K562 (cell line): ENCODE results near the gene DBP. TPM values are rescaled to one million over a fixed set of nuclear protein-coding genes. Genes with fewer than 3 reads are reported as not detected.

Experiments
- ATAC-seq: fragments of 200-7000 bp; cut with Tn5 transposase; 3 replicates; pipeline ENCODE4 v1.9.1; 2020; ENCODE audit warnings: moderate library complexity
- BruUV-seq: library from RNA; stranded (reverse); fragments of 400-500 nt; replicated peaks from 2 replicates; lab custom pipeline; 2021; lab: Mats Ljungman, UMichigan
- CTCF ChIA-PET: fragments of 300-600 bp; formaldehyde crosslinking; extraction: SDS; loops from one replicate; lab custom pipeline; 2021; ENCODE audit warnings: low intra/inter-chr PET ratio; lab: Yijun Ruan, JAX
- POLR2A ChIA-PET: fragments of 300-600, 350-650 bp; sonication (Branson Sonifier 250); formaldehyde crosslinking; extraction: SDS; loops from one replicate; lab custom pipeline; 2021; ENCODE audit warnings: antibody characterized with exemption, inconsistent platforms; lab: Yijun Ruan, JAX
- DNase-seq, 4 experiments: peaks; one replicate each; pipeline versions ENCODE4 v3.0.0 to v3.0.0-alpha.2; 2011 to 2018; ENCODE audit warnings: low spot score in 3 of 4, mixed read lengths in 3 of 4; ENCODE audit errors: extremely low read depth in 1 of 4
- FAIRE-seq: peaks from 2 replicates; lab custom pipeline; 2011; peaks lifted over from hg19 to GRCh38; lab: Jason Lieb, UNC
- H2AFZ ChIP-seq: 2 replicates; pipeline ENCODE4 v1.6.0; 2011; ENCODE audit warnings: low read depth, low read length, control low read depth, inconsistent platforms
- H3K27ac ChIP-seq: fragments of 200-600 bp; 3 replicates; pipeline ENCODE4 v1.8.0; 2011; ENCODE audit warnings: low read depth, mild to moderate bottlenecking, control low read depth, inconsistent platforms, low read length, moderate library complexity, mixed read lengths; ENCODE audit errors: extremely low read depth
- H3K27me3 ChIP-seq, 2 experiments: fragments of 300-600 bp in 1 of 2; 2 replicates in 1 of 2; 3 replicates in 1 of 2; pipeline versions ENCODE4 v1.6.0 to v1.8.0; 2011; ENCODE audit warnings: inconsistent platforms in 2 of 2, low read length in 2 of 2, mild to moderate bottlenecking in 1 of 2, mixed read lengths in 1 of 2, moderate library complexity in 1 of 2; ENCODE audit not compliant: control insufficient read depth in 2 of 2, insufficient read depth in 2 of 2
- H3K36me3 ChIP-seq: fragments of 300-600 bp; 3 replicates; pipeline ENCODE4 v1.8.0; 2011; ENCODE audit warnings: mild to moderate bottlenecking, low read length, inconsistent platforms; ENCODE audit not compliant: control insufficient read depth, insufficient read depth
- H3K4me1 ChIP-seq, 2 experiments: fragments of 200-600 bp in 1 of 2; replicated peaks in 1 of 2; 2 replicates in 1 of 2; 3 replicates in 1 of 2; pipeline versions ENCODE4 v1.5.1 to v1.8.0; 2011; ENCODE audit warnings: inconsistent platforms in 2 of 2, low read length in 2 of 2, mild to moderate bottlenecking in 1 of 2, mixed read lengths in 1 of 2, moderate library complexity in 1 of 2; ENCODE audit not compliant: control insufficient read depth in 2 of 2, insufficient read depth in 2 of 2
- H3K4me2 ChIP-seq: 2 replicates; pipeline ENCODE4 v1.6.1; 2011; ENCODE audit warnings: low read length, control low read depth, inconsistent platforms, mixed read lengths; ENCODE audit not compliant: insufficient read depth
- H3K4me3 ChIP-seq: fragments of 200-600 bp; sonication (generic), shearing (Covaris generic); 2 replicates; pipeline ENCODE4 v1.5.1; 2016; ENCODE audit warnings: control low read depth, inconsistent platforms
- H3K79me2 ChIP-seq: fragments of 200-600 bp; 3 replicates; pipeline ENCODE4 v1.8.0; 2011; ENCODE audit warnings: low read length, inconsistent platforms; ENCODE audit not compliant: control insufficient read depth, insufficient read depth
- H3K9ac ChIP-seq, 2 experiments: 2 replicates each; pipeline versions ENCODE4 v1.6.0 to v1.6.1; 2011; ENCODE audit warnings: low read depth in 2 of 2, low read length in 2 of 2, control low read depth in 1 of 2, inconsistent platforms in 1 of 2, mild to moderate bottlenecking in 1 of 2, mixed read lengths in 1 of 2; ENCODE audit not compliant: insufficient read depth in 1 of 2
- H3K9me1 ChIP-seq: one replicate; pipeline ENCODE4 v1.6.0; 2011; ENCODE audit warnings: inconsistent platforms, mild to moderate bottlenecking, low read length, moderate library complexity; ENCODE audit not compliant: control insufficient read depth, insufficient read depth
- H3K9me3 ChIP-seq: replicated peaks from 2 replicates; pipeline ENCODE4 v1.5.1; 2011; ENCODE audit warnings: low read depth, low read length, inconsistent platforms; ENCODE audit not compliant: control insufficient read depth, insufficient read depth
- H4K20me1 ChIP-seq: replicated peaks from 2 replicates; pipeline ENCODE4 v1.6.1; 2011; ENCODE audit warnings: low read length, inconsistent platforms, mixed read lengths; ENCODE audit not compliant: control insufficient read depth, insufficient read depth
- MYBL2 ChIP-seq, 2 experiments: fragments of 450-650 bp in 1 of 2; sonication (generic) in 1 of 2; formaldehyde crosslinking in 1 of 2; IDR thresholded peaks; 2 replicates each; pipeline versions ENCODE4 v1.6.1 to v1.8.1; 2017 to 2022; ENCODE audit warnings: borderline replicate concordance in 1 of 2, inconsistent platforms in 1 of 2, low read depth in 1 of 2, mild to moderate bottlenecking in 1 of 2, missing genetic modification reagents in 1 of 2, moderate library complexity in 1 of 2
- YY1 ChIP-seq, 3 experiments: IDR thresholded peaks; 2 replicates each; pipeline ENCODE4 v1.6.1; 2011; ENCODE audit warnings: low read length in 2 of 3, mild to moderate bottlenecking in 2 of 3, moderate library complexity in 2 of 3, borderline replicate concordance in 1 of 3, control low read depth in 1 of 3, low read depth in 1 of 3; ENCODE audit not compliant: insufficient read depth in 3 of 3, insufficient replicate concordance in 2 of 3, control insufficient read depth in 1 of 3, insufficient read length in 1 of 3; ENCODE audit errors: extremely low read depth in 1 of 3
- ZNF143 ChIP-seq: sonication (generic); formaldehyde crosslinking; IDR thresholded peaks from 2 replicates; pipeline ENCODE4 v1.9.0; 2022; ENCODE audit warnings: mild to moderate bottlenecking, missing genetic modification reagents
- ZNF384 ChIP-seq: IDR thresholded peaks from 2 replicates; pipeline ENCODE4 v1.6.1; 2012; ENCODE audit warnings: low read depth, low read length, improper control_type of control experiment
- WGBS: fragments of 100-300 bp; shearing (Covaris generic); methylation state at CpG from one replicate; pipeline ENCODE4 v1.1.6; 2016; ENCODE audit warnings: low coverage, mixed read lengths; ENCODE audit not compliant: insufficient coverage; ENCODE audit errors: missing lambda C conversion rate; 5-methylcytosine and 5-hydroxymethylcytosine counted together
- in situ Hi-C: fragments of 300-500 bp; cut with MboI; formaldehyde crosslinking; loops from 4 replicates; pipeline ENCODE4 v1.15.0; 2018; ENCODE audit warnings: inconsistent platforms, mixed read lengths
- intact Hi-C: fragments of 100-400 bp; cut with micrococcal nuclease; formaldehyde crosslinking; loops from 2 replicates; pipeline ENCODE4 v1.14.2; 2022
- polyA plus RNA-seq, 8 experiments: library from polyadenylated mRNA; depleted of rRNA in 4 of 8; stranded (reverse) in 5 of 8; unstranded in 3 of 8; fragments of >200 nt; fragmentation: Nextera tagmentation in 2 of 8; fragmentation: Illumina TruSeq in 1 of 8; extraction: Ambion mirVana in 2 of 8; extraction: Trizol in 1 of 8; gene quantifications; 2 replicates each; pipeline versions ENCODE4 v1.2.1 to v1.2.3, GENCODE V29; 2011 to 2014; ENCODE audit warnings: inconsistent platforms in 1 of 8, missing spikeins in 1 of 8
- total RNA-seq, 7 experiments: library from RNA; depleted of rRNA in 6 of 7; stranded (reverse); fragments of >200 nt in 6 of 7; fragmentation: Illumina TruSeq in 2 of 7; extraction: Trizol in 2 of 7; gene quantifications; 2 replicates each; pipeline versions ENCODE4 v1.2.1 to v1.2.3, GENCODE V29; 2011 to 2021; ENCODE audit warnings: low replicate concordance in 1 of 7
- TF ChIP-seq, protein P1 (sequence below): IDR thresholded peaks from 2 replicates; pipeline ENCODE4 v1.6.1; 2014; ENCODE audit warnings: antibody characterized with exemption
- TF ChIP-seq, protein P2 (sequence below): fragments of 450-650 bp; formaldehyde crosslinking; IDR thresholded peaks from 2 replicates; pipeline ENCODE4 v1.4.0; 2020; ENCODE audit warnings: mild to moderate bottlenecking, moderate library complexity

The DBP gene
- total and polyA plus RNA-seq, 9 of the 15 experiments (the other 6 are each of a cell fraction or from before 2014, with no cell fraction given), result 0.25 to 5.5 (median 1.8) TPM

DNA sequence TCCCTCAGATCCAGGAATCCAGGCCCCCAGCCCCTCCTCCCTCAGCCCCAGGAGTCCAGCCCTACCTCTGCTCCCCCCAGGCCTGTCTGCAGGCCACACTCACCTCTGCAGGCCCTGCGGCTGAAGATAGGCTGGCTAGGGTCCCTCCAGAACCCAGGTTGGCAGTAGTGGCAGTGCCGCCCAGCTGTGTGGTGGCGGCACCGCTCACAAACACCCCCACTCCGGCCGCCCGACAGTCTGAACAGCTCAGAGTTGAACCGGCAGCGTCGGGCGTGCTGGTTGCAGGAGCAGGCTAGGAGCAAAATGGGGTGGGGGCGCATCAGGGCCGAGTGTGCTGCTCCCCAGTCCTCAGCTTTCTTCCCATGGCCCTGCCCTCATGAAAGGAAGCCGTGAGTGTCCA, 27.3 kb upstream of the DBP start (continued):
- TF ChIP-seq YY1 (IDR thresholded peaks at IDR 0.05; ENCODE audit: borderline replicate concordance in 1 of 3, control insufficient read depth in 1 of 3, extremely low read depth in 1 of 3, insufficient read depth in 3 of 3, insufficient read length in 1 of 3, insufficient replicate concordance in 2 of 3, low read depth in 1 of 3, low read length in 2 of 3) (no peak), ZNF143 (CRISPR knock-in tag) (no peak), MYBL2 (IDR thresholded peaks at IDR 0.05; ENCODE audit: low read depth) (no peak), MYBL2 (CRISPR knock-in tag; IDR thresholded peaks at IDR 0.05; ENCODE audit: borderline replicate concordance) (no peak)

DNA sequence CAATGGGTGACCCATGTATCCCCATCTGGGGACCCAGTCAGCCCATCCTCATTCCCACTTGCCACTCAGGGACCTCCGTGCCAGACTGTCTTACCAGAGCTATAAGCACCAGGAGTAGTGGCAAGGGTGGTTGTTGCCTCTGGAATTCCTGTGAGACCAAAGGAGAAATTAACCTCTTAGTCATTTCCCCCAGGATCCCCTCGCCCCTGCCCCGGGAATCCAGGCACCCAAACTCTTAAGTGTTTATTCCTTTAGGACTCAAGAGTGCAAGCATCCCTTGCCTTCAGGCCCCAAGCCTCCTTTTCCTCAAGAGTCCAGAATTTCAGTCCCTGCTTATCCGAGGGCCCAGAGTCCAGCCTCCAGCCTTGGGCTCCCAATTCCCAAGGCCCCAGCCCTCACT, 26.5 kb upstream of the DBP start:
- in situ Hi-C loops, result no loop called here
- Histone ChIP-seq H3K27ac (no peak overlapping the region), H3K4me1 (peaks cover 11 to 14% of the 10 kb centered on the region in 2 experiments), H3K9me1 (no peaks in the 10 kb centered on the region), H3K9ac (peak overlapping the region in 1 of 2 experiments; percentile 36; a peak in 1 of 4 replicates), H3K4me3 (no peak overlapping the region), H3K4me2 (no peak overlapping the region), H2AFZ (no peak overlapping the region), H3K27me3 (no peaks in the 10 kb centered on the region), H3K9me3 (no peaks in the 10 kb centered on the region), H3K36me3 (no peaks in the 10 kb centered on the region), H3K79me2 (no peaks in the 10 kb centered on the region), H4K20me1 (no peaks in the 10 kb centered on the region)
- DNase-seq (no peak), ATAC-seq (no peak), FAIRE-seq (no peak)
- BruUV-seq, result no TSS peak
- TF ChIP-seq, protein P1, sequence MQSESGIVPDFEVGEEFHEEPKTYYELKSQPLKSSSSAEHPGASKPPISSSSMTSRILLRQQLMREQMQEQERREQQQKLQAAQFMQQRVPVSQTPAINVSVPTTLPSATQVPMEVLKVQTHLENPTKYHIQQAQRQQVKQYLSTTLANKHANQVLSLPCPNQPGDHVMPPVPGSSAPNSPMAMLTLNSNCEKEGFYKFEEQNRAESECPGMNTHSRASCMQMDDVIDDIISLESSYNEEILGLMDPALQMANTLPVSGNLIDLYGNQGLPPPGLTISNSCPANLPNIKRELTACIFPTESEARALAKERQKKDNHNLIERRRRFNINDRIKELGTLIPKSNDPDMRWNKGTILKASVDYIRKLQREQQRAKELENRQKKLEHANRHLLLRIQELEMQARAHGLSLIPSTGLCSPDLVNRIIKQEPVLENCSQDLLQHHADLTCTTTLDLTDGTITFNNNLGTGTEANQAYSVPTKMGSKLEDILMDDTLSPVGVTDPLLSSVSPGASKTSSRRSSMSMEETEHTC, result no peak
- TF ChIP-seq, protein P2, sequence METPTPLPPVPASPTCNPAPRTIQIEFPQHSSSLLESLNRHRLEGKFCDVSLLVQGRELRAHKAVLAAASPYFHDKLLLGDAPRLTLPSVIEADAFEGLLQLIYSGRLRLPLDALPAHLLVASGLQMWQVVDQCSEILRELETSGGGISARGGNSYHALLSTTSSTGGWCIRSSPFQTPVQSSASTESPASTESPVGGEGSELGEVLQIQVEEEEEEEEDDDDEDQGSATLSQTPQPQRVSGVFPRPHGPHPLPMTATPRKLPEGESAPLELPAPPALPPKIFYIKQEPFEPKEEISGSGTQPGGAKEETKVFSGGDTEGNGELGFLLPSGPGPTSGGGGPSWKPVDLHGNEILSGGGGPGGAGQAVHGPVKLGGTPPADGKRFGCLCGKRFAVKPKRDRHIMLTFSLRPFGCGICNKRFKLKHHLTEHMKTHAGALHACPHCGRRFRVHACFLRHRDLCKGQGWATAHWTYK (CRISPR knock-in tag), result no peak
- no peak for TF ChIP-seq ZNF384
- 62% methylated on average over 4 of the region's 4 CpGs for WGBS
- intact Hi-C loops, result no loop called here
- ChIA-PET CTCF (no interaction called here), POLR2A (interaction anchor here (1.6 kb wide), 1 partner anchor 12 kb away, joined by 6 read pairs; no protein-coding TSS in a partner anchor)
